Brain microvascular endothelial cell (primary cell): Measurements from ENCODE around the gene MRM3.

Experiments used
- DNase-seq: peaks from one replicate; pipeline ENCODE4 v3.0.0-alpha.2; 2020
- H3K27ac ChIP-seq: fragments of 250-450 bp; sonication (Bioruptor Pico); 2 replicates; pipeline ENCODE4 v1.5.1; 2020; ENCODE audit warnings: mild to moderate bottlenecking, moderate library complexity
- H3K27me3 ChIP-seq: fragments of 250-450 bp; sonication (Bioruptor Pico); replicated peaks from 2 replicates; pipeline ENCODE4 v1.5.1; 2020; ENCODE audit warnings: mild to moderate bottlenecking
- H3K36me3 ChIP-seq: fragments of 250-450 bp; sonication (Bioruptor Pico); replicated peaks from 2 replicates; pipeline ENCODE4 v1.5.1; 2020; ENCODE audit warnings: mild to moderate bottlenecking
- H3K4me3 ChIP-seq: 2 replicates; pipeline ENCODE4 v1.5.1; 2011; ENCODE audit warnings: low read depth, mild to moderate bottlenecking, control low read depth, low read length, moderate library complexity
- CTCF ChIP-seq: IDR thresholded peaks from 2 replicates; pipeline ENCODE4 v1.5.1; 2011; ENCODE audit warnings: low read depth, mild to moderate bottlenecking, moderate library complexity, low read length, control low read depth, inconsistent platforms; ENCODE audit errors: missing control alignments
- in situ Hi-C: cut with HindIII; loops from 2 replicates; pipeline ENCODE4 v1.10.0; 2017; ENCODE audit warnings: low sequenced_read_pairs, low pct_ligation_motif_present

Gene MRM3

GRCh38 chr17:742147-742793 lies 39.9 kb upstream of the MRM3 start:
- H3K27ac ChIP-seq, result no peak overlapping the region
- H3K4me3 ChIP-seq, result no peak overlapping the region
- in situ Hi-C loops, result no loop called here
- TF ChIP-seq CTCF, result no peak
- no peak for DNase-seq
- H3K27me3 ChIP-seq, result no peaks in the 10 kb centered on the region
- peaks cover 66% of the 10 kb centered on the region for H3K36me3 ChIP-seq

DNA sequence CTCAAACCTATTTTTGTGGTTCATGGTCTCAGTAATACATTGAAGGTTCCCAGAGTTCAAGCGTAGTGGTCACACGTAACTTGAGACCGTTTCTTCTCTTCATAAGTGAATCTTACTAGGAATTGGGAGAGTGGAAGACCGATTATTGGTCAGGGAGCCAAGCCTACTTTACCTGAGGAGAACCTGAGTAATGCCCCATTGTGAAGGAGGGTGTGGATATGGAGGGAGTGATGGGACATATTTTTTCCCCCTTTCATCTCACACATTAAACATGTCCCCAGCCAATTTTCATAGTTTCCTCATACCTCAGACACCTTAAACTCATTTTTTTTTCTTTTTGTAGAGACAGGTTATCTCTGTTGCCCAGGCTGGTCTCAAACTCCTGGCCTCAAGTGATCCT lies 39.0 kb upstream of the MRM3 start:
- in situ Hi-C loops, result no loop called here
- no peaks in the 10 kb centered on the region for H3K27me3 ChIP-seq
- H3K27ac ChIP-seq, result no peak overlapping the region
- H3K4me3 ChIP-seq, result no peak overlapping the region
- no peak for TF ChIP-seq CTCF
- H3K36me3 ChIP-seq, result peaks cover 73% of the 10 kb centered on the region
- DNase-seq, result no peak

DNA sequence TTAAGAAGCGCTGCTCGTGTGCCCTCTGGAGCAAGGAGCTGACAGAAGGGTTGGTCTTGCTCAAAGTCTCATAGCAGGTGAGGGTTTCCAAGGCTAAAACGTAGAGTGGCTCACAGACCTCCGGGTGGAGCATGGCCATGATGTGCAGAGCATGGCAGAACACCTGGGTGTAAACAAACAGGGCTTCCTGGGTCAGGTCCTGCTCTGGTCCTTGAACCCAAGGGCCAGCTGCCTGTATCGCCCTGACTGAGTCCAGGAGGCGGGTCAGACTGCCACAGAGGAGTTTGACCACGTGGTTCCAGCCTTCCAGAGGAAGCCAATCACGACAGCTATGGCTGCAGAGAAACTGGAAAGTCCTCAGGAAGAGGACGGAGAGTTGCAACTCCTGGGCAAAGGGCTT lies 37.2 kb upstream of the MRM3 start:
- in situ Hi-C loops, result no loop called here
- peaks cover 59% of the 10 kb centered on the region for H3K36me3 ChIP-seq
- no peak overlapping the region for H3K4me3 ChIP-seq
- no peak for TF ChIP-seq CTCF
- DNase-seq, result no peak
- H3K27me3 ChIP-seq, result no peaks in the 10 kb centered on the region
- H3K27ac ChIP-seq, result no peak overlapping the region

- DNase-seq, result no peak
Observed at GRCh38 chr17:745406-745805, 36.7 kb upstream of the MRM3 start.

DNA sequence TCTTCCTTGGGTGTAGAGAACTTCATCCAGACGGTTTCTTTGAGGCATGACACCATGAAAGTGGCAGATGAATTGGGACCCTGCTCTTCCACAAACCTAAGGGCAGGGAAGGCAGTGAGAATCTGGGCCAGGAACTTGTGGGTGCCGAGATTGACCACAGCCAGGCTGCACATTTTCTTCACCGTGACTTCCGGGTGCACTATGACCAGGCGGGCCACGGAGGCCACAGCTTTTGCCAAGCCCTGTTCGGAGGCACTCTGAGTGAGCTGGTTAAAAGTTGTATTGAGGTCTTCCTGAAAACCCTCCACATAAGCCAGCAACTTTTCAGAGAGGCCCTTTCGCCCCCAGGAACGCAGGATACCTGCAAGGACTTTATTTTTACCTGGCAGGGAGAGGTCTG lies 36.0 kb upstream of the MRM3 start:
- no peaks in the 10 kb centered on the region for H3K27me3 ChIP-seq
- no peak for DNase-seq
- no peak overlapping the region for H3K27ac ChIP-seq
- no peak for TF ChIP-seq CTCF
- H3K36me3 ChIP-seq, result peaks cover 47% of the 10 kb centered on the region
- in situ Hi-C loops, result no loop called here
- no peak overlapping the region for H3K4me3 ChIP-seq

More at GRCh38 chr17:745406-745805, 36.7 kb upstream of the MRM3 start:
- no peak for TF ChIP-seq CTCF
- Histone ChIP-seq H3K27ac (no peak overlapping the region), H3K36me3 (peaks cover 55% of the 10 kb centered on the region), H3K27me3 (no peaks in the 10 kb centered on the region), H3K4me3 (no peak overlapping the region)
- in situ Hi-C loops, result no loop called here
